ENCODE measurements around the gene PRSS8.
"Not testable (repeated sequence)": the region's sequence is repeated elsewhere in the genome, so short reads cannot be mapped to it uniquely, and the experiment has no call there.

Gene PRSS8

DNA sequence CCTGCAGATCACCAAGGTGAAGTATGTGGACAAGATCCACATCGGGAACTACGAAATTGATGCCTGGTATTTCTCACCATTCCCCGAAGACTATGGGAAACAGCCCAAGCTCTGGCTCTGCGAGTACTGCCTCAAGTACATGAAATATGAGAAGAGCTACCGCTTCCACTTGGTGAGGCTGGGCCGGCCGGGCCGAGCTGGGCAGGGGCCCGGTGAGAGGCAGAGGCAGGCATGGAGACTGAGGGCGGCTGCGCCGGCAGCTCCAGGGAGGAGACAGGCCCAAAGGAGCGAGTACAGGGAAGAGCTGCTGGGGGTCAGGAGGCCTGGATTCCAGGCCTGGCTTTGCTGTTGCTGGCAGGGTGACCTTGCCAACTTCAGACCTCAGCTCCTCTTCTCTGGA, 8.3 kb downstream of the PRSS8 start:
- no peak for DNase-seq

DNA sequence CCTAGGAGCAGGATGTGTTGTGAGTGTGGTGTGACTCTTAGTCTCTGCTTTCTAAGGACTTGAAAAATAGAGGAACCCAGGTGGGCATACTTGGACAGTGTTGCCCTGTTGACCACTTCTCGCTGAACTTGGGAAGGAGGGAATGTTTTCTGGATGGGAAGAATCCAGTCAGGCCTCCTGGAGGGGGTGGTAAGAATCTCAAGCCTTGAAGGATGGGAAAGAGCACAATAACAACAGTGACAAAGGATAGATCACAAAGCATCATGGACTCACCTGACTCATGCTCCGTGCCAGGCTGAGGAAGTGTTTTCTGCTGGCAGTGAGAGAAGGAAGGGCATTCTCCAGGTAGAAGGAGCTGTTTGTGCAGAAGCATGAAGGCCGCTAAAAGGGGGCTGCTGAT, 9.7 kb downstream of the PRSS8 start:
- no peak for DNase-seq

DNA sequence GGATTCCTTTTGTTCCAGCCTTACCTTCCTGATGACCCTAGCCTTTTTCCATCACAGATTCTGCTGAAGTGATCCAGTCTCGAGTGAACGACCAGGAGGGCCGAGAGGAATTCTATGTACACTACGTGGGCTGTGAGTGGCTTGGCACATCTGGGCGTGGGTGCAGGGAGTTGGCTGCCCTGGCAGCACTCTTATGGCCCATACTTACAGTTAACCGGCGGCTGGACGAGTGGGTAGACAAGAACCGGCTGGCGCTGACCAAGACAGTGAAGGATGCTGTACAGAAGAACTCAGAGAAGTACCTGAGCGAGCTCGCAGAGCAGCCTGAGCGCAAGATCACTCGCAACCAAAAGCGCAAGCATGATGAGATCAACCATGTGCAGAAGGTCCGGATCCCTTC, 15.4 kb downstream of the PRSS8 start:
- DNase-seq: no peak

DNA sequence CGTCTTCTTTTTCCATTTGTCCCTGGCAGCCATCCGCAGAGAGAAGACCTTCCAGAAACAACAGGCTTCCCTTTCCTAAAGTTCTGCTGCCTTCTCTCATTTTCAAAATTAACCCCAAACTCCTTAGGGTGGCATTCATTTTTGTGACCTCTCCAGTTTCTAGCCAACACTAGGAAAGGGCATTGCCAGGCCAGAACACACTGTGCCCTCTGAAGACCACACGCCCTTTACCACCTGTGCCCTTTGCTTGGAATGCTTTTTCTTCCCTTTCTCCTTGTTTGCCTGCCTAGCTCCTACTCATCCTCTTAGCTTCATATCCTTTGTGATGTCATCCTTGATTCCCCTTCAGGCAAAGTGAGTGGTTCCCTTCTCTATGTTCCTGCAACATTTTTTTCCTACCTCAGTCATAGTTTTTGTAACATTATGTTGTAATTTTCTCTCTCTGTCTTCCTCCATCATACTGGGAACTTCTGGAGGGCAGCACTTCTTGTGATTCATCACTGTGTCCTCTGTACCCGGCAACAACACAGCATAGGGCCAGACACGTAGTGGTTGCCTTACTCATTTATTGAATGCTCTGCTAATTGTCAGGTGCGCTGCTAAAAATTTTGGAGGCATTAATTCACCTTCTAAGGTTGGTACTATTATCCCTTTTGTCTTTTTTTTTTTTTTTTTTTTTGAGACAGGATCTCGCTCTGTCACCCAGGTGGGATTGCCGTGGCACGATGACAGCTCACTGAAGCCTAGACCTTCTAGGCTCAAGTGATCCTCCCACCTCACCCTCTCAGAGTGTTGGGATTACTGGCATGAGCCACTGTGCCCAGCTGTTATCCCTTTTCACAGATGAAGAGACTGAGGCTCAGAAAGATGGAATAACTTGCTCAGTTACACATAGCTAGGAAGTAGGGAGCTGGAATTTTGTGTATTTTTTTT, 17.0 kb downstream of the PRSS8 start:
- no peak for DNase-seq

DNA sequence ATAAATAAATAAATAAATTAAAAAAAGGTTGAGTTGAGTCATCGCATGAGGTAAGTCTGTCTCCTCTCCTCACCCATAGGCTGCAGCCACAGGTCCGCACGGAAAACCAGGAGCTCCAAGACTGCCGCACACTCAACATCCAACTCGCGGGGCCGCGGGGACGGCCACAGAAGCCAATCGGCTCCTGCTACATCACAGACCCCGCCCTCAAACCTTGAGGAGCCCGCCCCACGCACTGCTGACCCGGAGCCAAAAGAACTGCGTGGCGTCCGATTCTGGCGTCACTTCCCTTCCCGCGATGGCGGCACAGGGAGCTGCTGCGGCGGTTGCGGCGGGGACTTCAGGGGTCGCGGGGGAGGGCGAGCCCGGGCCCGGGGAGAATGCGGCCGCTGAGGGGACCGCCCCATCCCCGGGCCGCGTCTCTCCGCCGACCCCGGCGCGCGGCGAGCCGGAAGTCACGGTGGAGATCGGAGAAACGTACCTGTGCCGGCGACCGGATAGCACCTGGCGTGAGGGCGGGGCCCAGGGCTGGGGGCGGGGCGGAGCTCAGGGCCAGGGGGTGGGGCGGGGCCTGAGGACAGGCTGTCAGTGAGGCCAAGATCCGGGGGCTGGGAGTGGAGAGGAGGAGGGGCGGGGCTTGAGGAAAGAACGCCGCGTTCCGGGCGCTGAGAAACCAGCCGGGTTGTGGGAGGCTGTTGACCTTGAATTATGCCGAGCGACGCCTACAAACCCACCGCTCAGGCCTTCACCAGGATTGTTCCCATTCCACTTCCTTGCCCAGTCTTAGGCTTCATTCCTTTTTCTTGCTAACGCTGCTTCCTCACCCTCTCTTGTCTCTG, 17.9 kb downstream of the PRSS8 start, which contains the start of gene KAT8:
KAT8 (plus strand) TSS at position 281 of the 839 bp plus-strand sequence; CDS start at position 299, 18 bp downstream.
- DNase-seq: peak; percentile 96 to 99

DNA sequence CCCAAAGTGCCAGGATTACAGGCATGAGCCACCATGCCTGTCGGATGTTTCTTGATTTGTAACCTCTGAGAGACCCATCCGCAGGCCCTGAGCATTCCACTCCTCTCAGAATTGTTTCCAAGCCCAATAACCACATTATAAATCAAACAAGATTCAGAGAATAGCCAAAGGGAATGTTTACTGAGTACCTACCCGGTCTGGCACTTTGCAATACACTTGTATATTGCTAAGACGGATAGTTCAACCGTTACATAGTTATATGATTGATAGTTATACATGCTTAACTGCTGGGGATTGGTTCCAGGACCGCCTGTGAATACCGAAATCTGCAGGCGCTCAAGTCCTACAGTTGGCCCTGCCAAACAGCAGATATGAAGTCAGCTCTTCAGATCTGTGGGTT, 21.1 kb downstream of the PRSS8 start:
- no peak for DNase-seq

DNA sequence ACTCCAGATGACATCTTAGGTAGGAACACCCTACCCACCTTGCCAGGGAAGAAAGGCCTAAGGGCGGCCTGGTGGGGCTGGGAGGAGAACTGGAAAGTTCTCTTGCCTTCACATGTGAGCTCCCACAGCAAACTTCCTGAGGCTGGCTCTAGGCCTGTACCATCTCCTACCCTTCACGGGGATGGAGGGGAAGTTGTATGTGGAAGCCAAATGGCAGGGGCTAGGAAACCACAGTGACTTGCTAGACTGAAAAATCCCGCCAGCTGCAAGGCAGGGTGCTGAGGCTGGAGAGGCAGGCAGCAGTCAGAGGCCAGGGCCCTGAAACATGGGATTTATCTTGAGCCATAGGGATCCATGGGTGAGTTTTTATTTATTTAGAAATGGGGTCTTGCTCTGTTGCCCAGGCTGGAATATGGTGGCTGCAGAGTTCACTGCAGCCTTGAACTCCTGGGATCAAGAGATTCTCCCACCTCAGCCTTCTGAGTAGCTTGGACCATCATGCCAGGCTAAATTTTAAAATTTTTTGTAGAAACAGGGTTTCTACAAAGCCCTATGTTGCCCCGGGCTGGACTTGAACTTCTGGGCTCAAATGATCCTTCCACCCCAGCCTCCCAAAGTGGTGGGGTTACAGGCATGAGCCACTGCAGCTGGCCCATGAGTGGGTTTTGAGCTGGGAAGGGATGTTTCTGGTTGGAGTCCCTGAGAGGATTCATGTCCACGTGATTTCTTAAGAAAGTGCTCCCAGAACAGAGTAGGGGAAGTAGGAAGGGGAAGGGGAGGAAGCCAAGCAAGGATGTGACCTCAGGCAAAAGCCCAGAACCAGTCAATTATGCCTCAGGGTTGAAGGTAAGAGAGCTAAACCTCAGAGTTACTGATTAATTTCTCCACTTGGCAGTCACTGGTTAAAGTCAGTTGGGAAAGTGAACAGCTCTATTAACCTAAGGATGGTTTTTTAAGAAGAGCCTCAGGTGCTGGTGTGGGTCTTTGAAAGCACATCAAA, 22.1 kb downstream of the PRSS8 start:
- DNase-seq: no peak

DNA sequence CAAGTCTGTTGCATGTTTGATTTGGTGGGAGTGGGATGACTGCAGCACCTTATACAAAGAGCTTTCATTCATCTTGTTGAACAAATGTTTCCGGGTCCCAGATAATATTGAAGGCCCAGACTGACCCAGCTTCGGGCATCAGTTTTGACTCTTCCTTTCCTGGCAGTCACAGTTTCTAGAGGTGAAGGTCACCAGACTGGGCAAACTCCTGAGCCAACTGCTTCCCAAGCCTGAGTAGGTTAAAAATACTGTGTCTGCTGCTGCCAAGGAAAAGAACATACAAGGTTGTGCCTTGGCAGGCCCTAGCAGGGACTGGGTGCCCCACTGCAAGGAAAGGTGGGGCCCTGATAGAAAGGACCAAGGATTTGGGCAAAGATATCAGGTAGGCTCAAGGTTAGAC, 22.8 kb downstream of the PRSS8 start:
- DNase-seq: no peak

DNA sequence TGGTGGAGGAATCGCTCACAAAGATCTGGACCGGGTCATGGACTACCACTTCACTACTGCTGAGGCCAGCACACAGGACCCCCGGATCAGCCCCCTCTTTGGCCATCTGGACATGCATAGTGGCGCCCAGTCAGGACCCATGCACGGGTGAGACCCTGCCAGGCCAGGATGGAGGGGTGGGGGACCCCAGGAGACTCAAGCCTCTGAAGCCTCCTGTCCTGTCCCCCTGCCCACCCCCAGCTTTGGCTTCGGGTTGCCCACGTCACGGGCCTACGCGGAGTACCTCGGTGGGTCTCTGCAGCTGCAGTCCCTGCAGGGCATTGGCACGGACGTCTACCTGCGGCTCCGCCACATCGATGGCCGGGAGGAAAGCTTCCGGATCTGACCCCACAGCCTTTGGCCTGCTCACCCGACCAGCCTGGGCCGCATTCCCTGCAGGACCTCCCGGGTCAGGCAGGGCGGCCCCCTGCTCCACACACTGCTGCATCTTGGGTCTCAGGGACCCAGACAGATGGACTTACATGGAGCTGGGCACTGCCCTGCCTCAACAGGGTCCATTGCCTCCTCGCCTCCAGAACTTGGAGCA, 23.6 kb downstream of the PRSS8 start:
- no peak for DNase-seq

DNA sequence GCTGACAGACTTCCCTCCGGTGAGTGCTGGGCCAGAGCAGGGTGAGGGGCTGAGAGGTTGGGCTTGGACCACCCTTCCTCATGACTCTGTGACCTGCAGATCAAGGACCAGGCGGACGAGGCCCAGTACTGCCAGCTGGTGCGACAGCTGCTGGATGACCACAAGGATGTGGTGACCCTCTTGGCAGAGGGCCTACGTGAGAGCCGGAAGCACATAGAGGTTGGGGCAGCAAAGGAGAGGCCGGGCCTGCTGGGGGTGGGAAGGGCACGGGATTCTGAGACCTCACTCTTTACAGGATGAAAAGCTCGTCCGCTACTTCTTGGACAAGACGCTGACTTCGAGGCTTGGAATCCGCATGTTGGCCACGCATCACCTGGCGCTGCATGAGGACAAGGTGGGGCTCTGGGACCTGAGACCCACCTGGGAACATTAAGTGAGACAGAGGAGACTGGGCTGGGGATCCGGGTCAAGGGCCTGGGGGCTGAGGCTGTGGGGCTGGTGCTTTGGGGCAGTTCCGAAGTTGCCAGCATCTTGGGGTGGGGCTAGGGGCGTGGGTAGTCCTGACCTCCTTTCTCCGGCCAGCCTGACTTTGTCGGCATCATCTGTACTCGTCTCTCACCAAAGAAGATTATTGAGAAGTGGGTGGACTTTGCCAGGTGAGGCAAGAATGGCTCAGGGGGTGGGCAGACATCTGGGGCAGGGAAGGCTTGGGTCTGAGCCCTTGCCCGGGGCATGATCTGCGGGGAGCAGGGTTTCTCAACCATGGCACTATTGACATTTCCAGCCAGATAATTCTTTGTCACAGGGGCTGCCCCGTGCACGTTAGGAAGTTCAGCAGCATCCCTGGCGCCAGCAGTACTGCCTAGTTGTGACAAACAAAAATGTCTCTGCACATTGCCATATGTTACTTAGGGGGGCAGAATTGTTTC, 25.2 kb downstream of the PRSS8 start:
- no peak for DNase-seq

DNA sequence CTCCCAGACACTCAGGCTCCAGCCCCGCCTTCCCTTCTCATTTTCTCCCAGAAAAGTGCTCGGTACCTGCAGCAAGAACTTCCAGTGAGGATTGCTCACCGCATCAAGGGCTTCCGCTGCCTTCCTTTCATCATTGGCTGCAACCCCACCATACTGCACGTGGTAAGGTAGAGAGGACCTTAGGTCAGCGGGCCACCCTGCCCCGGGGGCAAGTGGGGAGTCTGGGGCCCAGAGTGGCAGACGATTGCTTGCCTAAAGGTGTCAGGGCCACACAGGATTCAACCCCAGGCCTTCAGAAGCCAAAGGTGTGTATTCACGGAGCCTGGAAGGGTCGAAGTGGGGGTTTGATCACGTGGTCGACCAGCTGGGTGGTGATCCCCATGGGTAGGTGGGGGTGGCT, 25.9 kb downstream of the PRSS8 start:
- DNase-seq: no peak

DNA sequence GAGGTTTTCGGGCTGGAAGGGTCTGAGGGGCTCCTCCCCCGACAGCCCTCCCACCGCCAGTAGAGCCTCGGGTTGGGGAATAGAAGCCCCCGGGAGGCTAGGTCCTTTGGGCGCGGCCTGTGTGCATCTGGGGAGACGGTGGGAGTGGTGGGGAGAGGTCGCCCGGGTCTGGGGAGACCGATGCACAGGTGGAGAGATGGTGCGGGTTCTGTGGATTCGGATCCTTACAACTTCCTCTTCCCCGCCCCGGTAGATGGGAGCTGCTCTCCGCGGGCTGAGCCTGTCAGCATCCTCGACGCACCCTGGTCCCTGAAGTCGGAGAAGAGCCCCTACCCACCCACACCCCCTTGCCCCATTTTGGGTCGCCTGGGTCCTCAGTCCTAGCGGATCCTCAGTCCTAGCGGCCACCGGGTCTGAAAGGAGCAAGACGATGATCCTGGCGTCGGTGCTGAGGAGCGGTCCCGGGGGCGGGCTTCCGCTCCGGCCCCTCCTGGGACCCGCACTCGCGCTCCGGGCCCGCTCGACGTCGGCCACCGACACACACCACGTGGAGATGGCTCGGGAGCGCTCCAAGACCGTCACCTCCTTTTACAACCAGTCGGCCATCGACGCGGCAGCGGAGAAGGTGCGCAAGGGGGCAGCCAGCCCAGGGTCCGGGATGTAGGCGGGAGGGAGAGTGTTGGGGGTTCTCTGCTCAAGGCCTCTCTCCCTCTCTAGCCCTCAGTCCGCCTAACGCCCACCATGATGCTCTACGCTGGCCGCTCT, 26.6 kb downstream of the PRSS8 start:
- DNase-seq: no peak

DNA sequence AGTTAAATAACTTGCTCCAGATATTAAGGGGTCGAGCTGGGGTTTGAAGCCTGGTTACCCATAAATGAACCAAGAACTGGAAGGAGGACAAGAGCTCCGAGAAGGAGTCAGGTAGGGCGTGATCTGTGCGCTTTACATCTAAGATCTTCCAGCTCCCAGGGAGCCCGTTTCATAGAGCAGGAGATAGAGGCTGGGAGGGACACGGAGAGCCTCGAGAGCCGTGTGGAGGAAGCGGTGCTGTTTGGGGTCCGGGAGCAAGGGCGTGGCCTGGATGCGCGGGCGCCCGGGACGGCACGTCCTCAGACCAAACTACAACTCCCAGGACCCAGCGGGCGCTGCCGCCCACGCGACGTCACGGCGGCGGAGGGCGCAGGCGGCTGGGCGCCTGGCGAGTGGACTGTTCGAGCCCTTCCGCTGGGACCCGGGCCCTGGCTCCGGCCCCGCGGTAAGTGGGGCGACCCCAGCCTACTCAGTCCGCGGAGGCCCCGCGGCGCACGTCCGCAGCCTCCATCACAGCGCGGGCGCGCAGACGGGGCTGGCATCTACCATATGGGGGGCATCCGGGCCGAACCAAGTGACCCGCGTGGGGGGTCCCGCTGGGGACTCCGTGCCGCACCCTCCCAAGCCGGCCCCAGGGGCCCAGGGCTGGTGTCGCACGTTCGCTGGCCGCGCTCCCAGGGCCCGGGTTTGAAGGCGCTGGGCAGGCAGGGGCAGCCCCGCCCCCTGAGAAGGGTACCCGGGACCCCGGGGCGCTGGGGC, 27.3 kb downstream of the PRSS8 start, which contains the start of gene BCKDK:
BCKDK (plus strand) TSS at position 352 of the 759 bp plus-strand sequence. CDS start 838 bp downstream, outside the sequence.
- peak; percentile 66 to 90 for DNase-seq

DNA sequence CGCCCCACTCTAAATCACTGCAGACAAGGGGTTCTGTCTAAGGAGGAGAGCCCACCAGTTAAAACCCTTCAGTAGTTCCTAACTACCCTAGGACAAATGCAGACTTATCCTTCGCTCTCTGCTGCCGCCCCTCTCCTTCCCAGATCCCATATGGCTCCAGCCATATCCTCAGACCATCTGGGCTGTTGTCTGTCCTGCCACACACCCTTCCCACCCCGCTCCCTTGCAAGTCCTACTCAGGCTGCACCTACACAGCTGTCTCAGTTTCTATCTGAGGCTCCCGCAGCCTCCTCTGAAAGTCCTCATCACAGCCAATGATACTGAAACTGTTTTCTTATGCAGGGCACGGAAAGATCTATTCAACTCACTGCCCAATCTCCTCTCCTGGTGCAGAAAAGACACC, 28.1 kb downstream of the PRSS8 start:
- peak; percentile 81 to 95 for DNase-seq

DNA sequence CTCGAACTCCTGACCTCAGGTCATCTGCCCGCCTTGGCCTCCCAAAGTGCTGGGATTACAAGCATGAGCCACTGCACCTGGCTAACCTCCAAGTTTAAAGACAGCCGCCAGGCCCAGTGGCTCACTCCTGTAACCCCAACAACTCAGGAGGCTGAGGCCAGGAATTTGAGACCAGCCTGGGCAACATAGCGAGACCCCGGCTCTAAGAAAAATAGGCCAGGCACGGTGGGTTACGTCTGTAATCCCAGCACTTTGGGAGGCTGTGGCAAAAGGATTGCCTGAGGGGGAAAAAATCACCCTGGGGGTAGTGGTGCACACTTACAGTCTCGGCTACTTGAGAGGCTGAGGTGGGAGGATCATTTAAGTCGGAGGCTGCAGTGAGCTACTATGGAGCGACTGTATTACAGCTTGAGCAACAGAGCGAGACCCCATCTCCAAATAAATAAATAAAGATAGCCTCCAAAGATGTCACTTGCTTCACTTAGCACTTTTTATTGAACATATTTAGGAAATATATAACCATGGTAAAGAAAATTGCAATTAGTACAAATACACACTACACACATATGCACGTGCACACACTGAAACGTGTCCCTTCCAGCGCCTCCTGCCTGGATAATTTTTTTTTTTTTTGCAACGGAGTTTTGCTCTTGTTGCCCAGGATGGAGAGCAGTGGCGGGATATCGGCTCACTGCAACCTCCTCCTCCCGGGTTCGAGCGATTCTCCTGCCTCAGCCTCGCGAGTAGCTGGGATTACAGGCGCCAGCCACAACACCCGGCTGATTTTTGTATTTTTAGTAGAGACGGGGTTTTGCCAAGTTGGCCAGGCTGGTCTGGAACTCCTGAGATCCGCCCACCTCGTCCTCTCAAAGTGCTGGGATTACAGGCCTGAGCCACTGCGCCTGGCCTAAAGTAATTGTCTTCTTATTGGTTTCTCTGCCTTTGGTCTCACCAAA, 28.7 kb downstream of the PRSS8 start:
- DNase-seq: peak in 1 of 2 experiments; percentile 61

DNA sequence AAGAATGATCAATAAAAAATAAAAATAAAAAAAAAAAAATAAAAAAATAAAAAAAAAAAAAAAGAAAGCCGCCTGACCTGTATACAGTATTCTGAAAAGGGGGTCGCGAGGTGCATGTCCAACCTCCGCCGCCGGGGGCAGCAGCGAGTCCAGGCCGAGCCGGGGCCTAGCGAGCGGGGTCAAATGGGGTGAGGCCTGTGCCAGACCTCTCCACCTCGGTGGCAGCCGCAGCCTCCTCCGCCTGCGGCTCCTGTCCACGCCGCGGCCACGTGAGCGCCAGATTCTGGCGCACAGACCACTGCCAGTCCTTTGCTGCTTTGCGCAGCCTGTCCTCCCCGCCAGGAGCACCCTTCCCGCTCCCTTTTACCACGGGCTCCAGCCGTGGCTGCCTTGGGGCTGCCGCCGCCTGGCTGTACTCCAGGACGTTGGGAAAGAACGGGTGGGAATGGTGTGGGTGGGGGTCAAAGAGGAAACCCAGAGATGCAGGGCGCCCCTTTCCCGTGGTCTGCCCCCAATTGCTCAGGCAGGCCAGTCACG, 29.8 kb downstream of the PRSS8 start:
- peak; percentile 17 to 46 for DNase-seq

DNA sequence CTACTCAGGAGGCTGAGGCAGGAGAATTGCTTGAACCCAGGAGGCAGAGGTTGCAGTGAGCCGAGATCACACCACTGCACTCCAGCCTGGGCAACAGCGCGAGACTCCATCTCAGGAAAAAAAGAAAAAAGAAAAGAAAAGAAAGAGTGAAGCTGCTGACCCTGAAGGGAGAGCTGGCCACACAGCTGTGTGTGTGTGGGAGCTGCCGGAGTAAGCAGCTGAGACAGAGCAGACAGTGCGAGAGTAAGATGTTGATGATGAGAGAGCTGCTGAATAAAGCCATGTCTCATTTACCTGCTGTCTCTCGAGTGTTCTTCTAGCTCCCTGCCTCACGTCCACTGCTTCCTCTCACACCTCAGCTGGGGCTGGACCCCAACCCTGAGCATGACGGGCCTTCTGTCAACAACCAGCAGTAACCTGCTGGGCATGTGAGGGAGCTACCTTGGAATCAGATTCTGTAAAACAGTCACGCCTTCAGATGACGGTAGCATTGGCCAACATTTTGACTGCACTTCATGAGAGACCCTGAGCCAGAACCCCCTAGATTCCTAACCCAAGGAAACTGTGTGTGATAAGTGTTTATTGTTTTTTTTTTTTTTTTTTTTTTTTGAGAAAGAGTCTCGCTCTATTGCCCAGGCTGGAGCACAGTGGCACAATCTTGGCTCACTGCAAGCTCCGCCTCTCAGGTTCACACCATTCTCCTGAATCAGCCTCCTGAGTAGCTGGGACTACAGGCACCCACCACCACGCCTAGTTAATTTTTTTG, 34.5 kb downstream of the PRSS8 start:
- not testable (repeated sequence) for DNase-seq
